K562 (cell line): ENCODE data around the gene ELF2. TPM values are rescaled to one million over a fixed set of nuclear protein-coding genes. Genes with fewer than 3 reads are reported as not detected.

ENCODE experiments used
- BACH1 ChIP-seq: fragments of 200-800 bp; sonication (Bioruptor generic); IDR thresholded peaks from 2 replicates; pipeline ENCODE4 v1.6.1; 2016; ENCODE audit warnings: missing genetic modification characterization, missing compliant biosample characterization
- BHLHE40 ChIP-seq: IDR thresholded peaks from 2 replicates; pipeline ENCODE4 v1.6.1; 2011; ENCODE audit warnings: low read length, improper control_type of control experiment
- CBX5 ChIP-seq: IDR thresholded peaks from 2 replicates; pipeline ENCODE4 v1.6.1; 2014; ENCODE audit warnings: low read depth, borderline replicate concordance
- ESRRB ChIP-seq: fragments of 250-450 bp; sonication (Bioruptor Pico); IDR thresholded peaks from 2 replicates; pipeline ENCODE4 v1.5.0; 2020; ENCODE audit warnings: mild to moderate bottlenecking, moderate library complexity, borderline replicate concordance
- ETV6 ChIP-seq, 3 experiments: fragments of 150-350 bp in 1 of 3; sonication (generic) in 1 of 3; formaldehyde crosslinking in 1 of 3; IDR thresholded peaks; 2 replicates each; pipeline versions ENCODE4 v1.6.1 to v1.8.0; 2014 to 2022; ENCODE audit warnings: borderline replicate concordance in 2 of 3, low read depth in 2 of 3, antibody characterized with exemption in 1 of 3, low read length in 1 of 3, mild to moderate bottlenecking in 1 of 3, missing genetic modification reagents in 1 of 3
- HMBOX1 ChIP-seq: sonication (generic); IDR thresholded peaks from 2 replicates; pipeline ENCODE4 v1.6.1; 2016
- HSF4 ChIP-seq: fragments of 250-450 bp; sonication (Bioruptor Pico); IDR thresholded peaks from 2 replicates; pipeline ENCODE4 v2.1.2; 2022; ENCODE audit warnings: mild to moderate bottlenecking, moderate library complexity, borderline replicate concordance
- MITF ChIP-seq: IDR thresholded peaks from 2 replicates; pipeline ENCODE4 v1.6.1; 2014; ENCODE audit warnings: antibody characterized with exemption
- MTF1 ChIP-seq: fragments of 250-450 bp; sonication (Bioruptor Pico); IDR thresholded peaks from 2 replicates; pipeline ENCODE4 v1.9.0; 2021; ENCODE audit warnings: moderate library complexity, mild to moderate bottlenecking, inconsistent platforms, borderline replicate concordance
- PTTG1 ChIP-seq: fragments of 450-650 bp; IDR thresholded peaks from 2 replicates; pipeline ENCODE4 v1.6.1; 2016; ENCODE audit warnings: low read depth, mild to moderate bottlenecking, missing genetic modification characterization, missing compliant biosample characterization
- RAD21 ChIP-seq, 2 experiments: fragments of 250-450 bp in 1 of 2; fragments of 450-650 bp in 1 of 2; sonication (Bioruptor Pico) in 1 of 2; formaldehyde crosslinking in 1 of 2; IDR thresholded peaks in 1 of 2; conservative IDR thresholded peaks in 1 of 2; 2 replicates each; pipeline versions ENCODE4 v1.4.0 to v1.8.0; 2020 to 2022; ENCODE audit warnings: mild to moderate bottlenecking in 2 of 2, moderate library complexity in 1 of 2
- RCOR1 ChIP-seq, 2 experiments: IDR thresholded peaks; 2 replicates each; pipeline ENCODE4 v1.6.1; 2012; ENCODE audit warnings: low read depth in 2 of 2, low read length in 2 of 2, borderline replicate concordance in 1 of 2, improper control_type of control experiment in 1 of 2
- SMAD4 ChIP-seq: fragments of 250-450 bp; sonication (Bioruptor Pico); conservative IDR thresholded peaks from 2 replicates; pipeline ENCODE4 v1.8.0; 2021; ENCODE audit warnings: inconsistent platforms, mild to moderate bottlenecking, moderate library complexity
- SNRNP70 ChIP-seq: fragments of 200-400 bp; formaldehyde crosslinking; optimal IDR thresholded peaks from 2 replicates; pipeline ENCODE3; 2017; ENCODE audit warnings: low read depth, low read length
- SRSF7 ChIP-seq: fragments of 200-400 bp; formaldehyde crosslinking; optimal IDR thresholded peaks from 2 replicates; pipeline ENCODE3; 2017; ENCODE audit warnings: mild to moderate bottlenecking, low read depth, low read length
- ZNF140 ChIP-seq: fragments of 250-450 bp; sonication (Bioruptor Pico); IDR thresholded peaks from 2 replicates; pipeline ENCODE4 v1.8.0; 2021; ENCODE audit warnings: moderate library complexity, mild to moderate bottlenecking, inconsistent platforms
- ZNF143 ChIP-seq: sonication (generic); formaldehyde crosslinking; IDR thresholded peaks from 2 replicates; pipeline ENCODE4 v1.9.0; 2022; ENCODE audit warnings: mild to moderate bottlenecking, missing genetic modification reagents
- ZNF146 ChIP-seq: IDR thresholded peaks from one replicate; pipeline ENCODE4 v1.6.1; 2018; ENCODE audit warnings: missing compliant biosample characterization; ENCODE audit not compliant: unreplicated experiment
- ZNF24 ChIP-seq: fragments of 450-650 bp; IDR thresholded peaks from 2 replicates; pipeline ENCODE4 v1.6.1; 2016
- ZNF512 ChIP-seq: IDR thresholded peaks from 2 replicates; pipeline ENCODE4 v1.6.1; 2016; ENCODE audit warnings: missing genetic modification characterization, missing compliant biosample characterization
- ZNF586 ChIP-seq: fragments of 450-650 bp; formaldehyde crosslinking; conservative IDR thresholded peaks from 2 replicates; pipeline ENCODE4 v1.4.0; 2020; ENCODE audit warnings: mild to moderate bottlenecking, moderate library complexity
- ZNF75A ChIP-seq: fragments of 450-650 bp; formaldehyde crosslinking; IDR thresholded peaks from 2 replicates; pipeline ENCODE4 v1.4.0; 2020; ENCODE audit warnings: mild to moderate bottlenecking
- polyA plus RNA-seq, 8 experiments: library from polyadenylated mRNA; depleted of rRNA in 4 of 8; stranded (reverse) in 5 of 8; unstranded in 3 of 8; fragments of >200 nt; fragmentation: Nextera tagmentation in 2 of 8; fragmentation: Illumina TruSeq in 1 of 8; extraction: Ambion mirVana in 2 of 8; extraction: Trizol in 1 of 8; gene quantifications; 2 replicates each; pipeline versions ENCODE4 v1.2.1 to v1.2.3, GENCODE V29; 2011 to 2014; ENCODE audit warnings: inconsistent platforms in 1 of 8, missing spikeins in 1 of 8
- total RNA-seq, 7 experiments: library from RNA; depleted of rRNA in 6 of 7; stranded (reverse); fragments of >200 nt in 6 of 7; fragmentation: Illumina TruSeq in 2 of 7; extraction: Trizol in 2 of 7; gene quantifications; 2 replicates each; pipeline versions ENCODE4 v1.2.1 to v1.2.3, GENCODE V29; 2011 to 2021; ENCODE audit warnings: low replicate concordance in 1 of 7
- TF ChIP-seq, protein P1 (sequence below), 2 experiments: fragments of 250-450 bp in 1 of 2; fragments of 450-650 bp in 1 of 2; sonication (Bioruptor Pico) in 1 of 2; IDR thresholded peaks; 2 replicates each; pipeline versions ENCODE4 v1.6.1 to v1.8.0; 2016 to 2021; ENCODE audit warnings: mild to moderate bottlenecking in 2 of 2, moderate library complexity in 2 of 2, missing compliant biosample characterization in 1 of 2, missing genetic modification characterization in 1 of 2

Gene ELF2
- total and polyA plus RNA-seq, 9 of the 15 experiments (the other 6 are each of a cell fraction or from before 2014, with no cell fraction given) = 9.4 to 58.7 (median 41.6) TPM

DNA sequence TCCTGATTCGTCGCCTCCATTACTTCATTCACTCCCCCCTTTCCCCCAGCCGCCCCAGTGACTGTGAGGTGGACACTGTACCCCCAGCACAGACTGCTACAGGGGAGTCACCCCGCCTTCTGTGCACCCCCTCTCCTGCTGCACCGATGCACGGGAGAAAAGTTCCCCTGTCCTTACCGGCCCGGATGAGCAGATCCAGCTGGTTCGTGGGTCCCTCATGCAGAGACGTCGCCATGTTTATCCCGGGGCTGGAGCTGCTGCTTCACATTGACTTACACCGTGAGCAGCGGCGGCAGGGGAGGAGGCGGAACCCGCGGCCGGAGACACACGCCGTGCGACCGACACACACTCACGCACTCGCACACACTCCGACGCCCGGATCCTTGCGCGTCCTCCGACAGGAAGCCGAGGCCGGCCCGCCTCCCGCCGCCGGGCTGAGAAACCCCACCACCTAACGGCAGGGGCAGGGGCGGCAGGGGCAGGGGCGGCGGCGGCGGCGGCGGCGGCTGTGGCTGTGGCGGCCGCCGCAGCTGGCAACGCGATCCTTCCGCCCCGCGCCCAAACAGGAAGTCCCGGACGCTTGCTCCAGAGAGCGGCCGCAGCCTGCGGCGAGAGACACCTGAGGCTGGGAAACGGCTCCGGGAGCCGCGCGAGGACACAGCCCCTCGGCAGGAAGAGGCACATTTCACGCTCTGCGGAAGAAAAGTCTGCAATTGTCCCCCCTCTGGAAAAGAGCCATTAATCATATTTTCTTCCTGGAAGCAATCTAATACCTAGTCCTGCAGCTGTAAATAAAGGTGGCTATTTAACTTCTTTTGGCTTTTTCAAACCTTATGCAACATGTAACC is 92.8 kb downstream of the ELF2 start (continued):
- TF ChIP-seq ZNF512 (tag) (no peak), RCOR1 (IDR thresholded peaks at IDR 0.05; ENCODE audit: borderline replicate concordance in 1 of 2, low read depth in 2 of 2, low read length in 2 of 2) (no peak), ZNF143 (CRISPR knock-in tag) (no peak), HMBOX1 (no peak), SMAD4 (CRISPR knock-in tag) (peak; percentile 78; the same call in 1 of the 2 replicates), ETV6 (IDR thresholded peaks at IDR 0.05; ENCODE audit: borderline replicate concordance in 1 of 2, low read depth in 2 of 2, low read length in 1 of 2) (no peak; a peak in 1 of 4 replicates), ETV6 (CRISPR knock-in tag; IDR thresholded peaks at IDR 0.05; ENCODE audit: borderline replicate concordance) (no peak), ZNF146 (CRISPR knock-in tag) (no peak), HSF4 (CRISPR knock-in tag) (no peak), ZNF586 (CRISPR knock-in tag) (no peak), BACH1 (tag) (no peak), ESRRB (no peak), ZNF75A (no peak), BHLHE40 (0 out of 2 replicates have a peak, but pooled peaks have one; percentile 55), PTTG1 (tag) (no peak), ZNF24 (peak; percentile 41; the same call in 1 of the 2 replicates), MITF (no peak), CBX5 (no peak), SNRNP70 (no peak), ZNF140 (CRISPR knock-in tag) (no peak), RAD21 (CRISPR knock-in tag; conservative IDR thresholded peaks at IDR 0.05 in 1 of 2, IDR thresholded peaks at IDR 0.05 in 1 of 2) (no peak), MTF1 (CRISPR knock-in tag) (no peak), SRSF7 (no peak)
- TF ChIP-seq, protein P1, sequence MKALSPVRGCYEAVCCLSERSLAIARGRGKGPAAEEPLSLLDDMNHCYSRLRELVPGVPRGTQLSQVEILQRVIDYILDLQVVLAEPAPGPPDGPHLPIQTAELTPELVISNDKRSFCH (CRISPR knock-in tag; IDR thresholded peaks at IDR 0.05) = no peak
- TF ChIP-seq, protein P1 (tag; IDR thresholded peaks at IDR 0.05) = no peak
